Measurements from ENCODE around the gene KIF26B.

- TF ChIP-seq, protein P1, sequence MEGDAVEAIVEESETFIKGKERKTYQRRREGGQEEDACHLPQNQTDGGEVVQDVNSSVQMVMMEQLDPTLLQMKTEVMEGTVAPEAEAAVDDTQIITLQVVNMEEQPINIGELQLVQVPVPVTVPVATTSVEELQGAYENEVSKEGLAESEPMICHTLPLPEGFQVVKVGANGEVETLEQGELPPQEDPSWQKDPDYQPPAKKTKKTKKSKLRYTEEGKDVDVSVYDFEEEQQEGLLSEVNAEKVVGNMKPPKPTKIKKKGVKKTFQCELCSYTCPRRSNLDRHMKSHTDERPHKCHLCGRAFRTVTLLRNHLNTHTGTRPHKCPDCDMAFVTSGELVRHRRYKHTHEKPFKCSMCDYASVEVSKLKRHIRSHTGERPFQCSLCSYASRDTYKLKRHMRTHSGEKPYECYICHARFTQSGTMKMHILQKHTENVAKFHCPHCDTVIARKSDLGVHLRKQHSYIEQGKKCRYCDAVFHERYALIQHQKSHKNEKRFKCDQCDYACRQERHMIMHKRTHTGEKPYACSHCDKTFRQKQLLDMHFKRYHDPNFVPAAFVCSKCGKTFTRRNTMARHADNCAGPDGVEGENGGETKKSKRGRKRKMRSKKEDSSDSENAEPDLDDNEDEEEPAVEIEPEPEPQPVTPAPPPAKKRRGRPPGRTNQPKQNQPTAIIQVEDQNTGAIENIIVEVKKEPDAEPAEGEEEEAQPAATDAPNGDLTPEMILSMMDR (IDR thresholded peaks at IDR 0.05): no peak
- TF ChIP-seq POLR2A (IDR thresholded peaks at IDR 0.05): no peak
These were observed 531.8 kb downstream of the KIF26B start for GRCh38 chr1:245686446-245687030.

Data from body of pancreas (tissue), 4 donors.